ENCODE data around the gene RAB22A.
A peak's percentile ranks its signal among the peaks of the same experiment; 100 is the strongest.

The RAB22A gene

GRCh38 chr20:58303547-58303946 lies 6.0 kb upstream of the RAB22A start:
- DNase-seq (ENCODE audit: low read depth): no peak

- DNase-seq (ENCODE audit: low read depth): no peak
Observed at GRCh38 chr20:58305061-58305460, 4.5 kb upstream of the RAB22A start.

- peak; percentile 37 for DNase-seq (ENCODE audit: low read depth)
Observed at GRCh38 chr20:58306421-58307261, 2.9 kb upstream of the RAB22A start.

GRCh38 chr20:58307270-58307669 lies 2.2 kb upstream of the RAB22A start:
- no peak for DNase-seq (ENCODE audit: low read depth)

GRCh38 chr20:58308290-58308679 lies 1.2 kb upstream of the RAB22A start:
- DNase-seq (ENCODE audit: low read depth): no peak

GRCh38 chr20:58308680-58309527 lies 611 bp upstream of the RAB22A start:
- peak; percentile 33 for DNase-seq (ENCODE audit: low read depth)

- no peak for DNase-seq (ENCODE audit: low read depth)
Observed at GRCh38 chr20:58310291-58310782, 822 bp downstream of the RAB22A start.

- no peak for DNase-seq (ENCODE audit: low read depth)
Observed at GRCh38 chr20:58312836-58313235, 3.3 kb downstream of the RAB22A start.

GRCh38 chr20:58313396-58313795 lies 3.9 kb downstream of the RAB22A start:
- no peak for DNase-seq (ENCODE audit: low read depth)

- DNase-seq (ENCODE audit: low read depth): no peak
Observed at GRCh38 chr20:58321205-58321604, 11.7 kb downstream of the RAB22A start.

GRCh38 chr20:58322083-58322482 lies 12.6 kb downstream of the RAB22A start:
- no peak for DNase-seq (ENCODE audit: low read depth)

GRCh38 chr20:58325912-58326311 lies 16.4 kb downstream of the RAB22A start:
- no peak for DNase-seq (ENCODE audit: low read depth)

GRCh38 chr20:58327211-58327610 lies 17.7 kb downstream of the RAB22A start:
- no peak for DNase-seq (ENCODE audit: low read depth)

- DNase-seq (ENCODE audit: low read depth): no peak
Observed at GRCh38 chr20:58328836-58329235, 19.3 kb downstream of the RAB22A start.

GRCh38 chr20:58329711-58330110 lies 20.2 kb downstream of the RAB22A start:
- DNase-seq (ENCODE audit: low read depth): no peak

- no peak for DNase-seq (ENCODE audit: low read depth)
Observed at GRCh38 chr20:58330249-58330648, 20.7 kb downstream of the RAB22A start.

GRCh38 chr20:58330687-58331086 lies 21.2 kb downstream of the RAB22A start:
- no peak for DNase-seq (ENCODE audit: low read depth)

GRCh38 chr20:58331961-58332551 lies 22.5 kb downstream of the RAB22A start:
- DNase-seq (ENCODE audit: low read depth): no peak

- no peak for DNase-seq (ENCODE audit: low read depth)
Observed at GRCh38 chr20:58339741-58340140, 30.2 kb downstream of the RAB22A start.

GRCh38 chr20:58340151-58340550 lies 30.6 kb downstream of the RAB22A start:
- no peak for DNase-seq (ENCODE audit: low read depth)

- no peak for DNase-seq (ENCODE audit: low read depth)
Observed at GRCh38 chr20:58340853-58341252, 31.3 kb downstream of the RAB22A start.

- no peak for DNase-seq (ENCODE audit: low read depth)
Observed at GRCh38 chr20:58342104-58342945, 32.8 kb downstream of the RAB22A start.
